Stimulated activated memory B cell treated with anti-CD40 and anti-IgM and Interleukin-4, amounts not matched to agents 10 μg/mL and 1 μg/mL and 100 μg/mL, for 72 hours (primary cell): ENCODE measurements around the gene OR4S1.
A peak's percentile ranks its signal among the peaks of the same experiment; 100 is the strongest.
"Not testable (repeated sequence)": the region's sequence is repeated elsewhere in the genome, so short reads cannot be mapped to it uniquely, and the experiment has no call there.

Source experiments
- ATAC-seq: fragments of 150-1000 bp; cut with Tn5 transposase; 2 replicates; pipeline ENCODE4 v1.10.0; 2021
- H3K27ac Mint-ChIP-seq: one replicate; pipeline ENCODE4 v1.8.0; 2022; ENCODE audit warnings: mild to moderate bottlenecking, mixed read lengths
- H3K27me3 Mint-ChIP-seq: one replicate; pipeline ENCODE4 v1.8.0; 2022; ENCODE audit warnings: mixed read lengths
- H3K36me3 Mint-ChIP-seq: one replicate; pipeline ENCODE4 v1.8.0; 2022; ENCODE audit warnings: mixed read lengths
- H3K4me1 Mint-ChIP-seq: one replicate; pipeline ENCODE4 v1.8.0; 2022; ENCODE audit warnings: mixed read lengths
- H3K4me3 Mint-ChIP-seq: one replicate; pipeline ENCODE4 v1.8.0; 2022; ENCODE audit warnings: mild to moderate bottlenecking, moderate library complexity, mixed read lengths
- H3K9me3 Mint-ChIP-seq: one replicate; pipeline ENCODE4 v1.8.0; 2022; ENCODE audit warnings: mixed read lengths

OR4S1 gene

GRCh38 chr11:48305923-48306322, at the start of gene OR4S1:
OR4S1 (plus strand) TSS chr11:48306223; CDS start chr11:48306223, 0 bp downstream.
- Mint-ChIP-seq H3K27ac (no peak within 1 kb of the TSS), H3K4me1 (no peaks in the 10 kb centered on the region), H3K27me3 (peaks cover 25% of the 10 kb centered on the region), H3K4me3 (no peak within 1 kb of the TSS), H3K36me3 (no peaks in the 10 kb centered on the region), H3K9me3 (no peaks in the 10 kb centered on the region)
- ATAC-seq = no peak

DNA sequence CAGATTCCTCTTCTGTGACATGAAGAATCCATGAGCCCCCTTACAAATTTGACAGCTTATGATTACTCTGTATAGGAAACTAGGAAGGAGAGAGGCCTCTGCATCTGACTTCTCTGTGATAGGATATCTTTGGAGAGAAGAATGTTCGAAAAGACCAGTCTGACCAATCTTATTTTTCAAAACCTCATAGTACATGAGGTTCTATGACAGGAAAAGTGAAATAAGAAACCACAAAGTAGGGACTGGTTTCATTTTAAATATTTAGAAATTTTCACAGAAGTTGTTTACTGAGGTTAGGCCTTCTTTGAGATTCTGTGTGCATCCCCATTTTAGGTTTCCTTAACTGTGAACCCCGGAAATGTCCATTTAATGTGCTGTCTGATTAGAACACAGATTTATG, 44.4 kb upstream of the OR4S1 start:
- no peaks in the 10 kb centered on the region for H3K9me3 Mint-ChIP-seq
- no peak overlapping the region for H3K4me3 Mint-ChIP-seq
- no peak for ATAC-seq
- peaks cover 7% of the 10 kb centered on the region for H3K27me3 Mint-ChIP-seq
- no peaks in the 10 kb centered on the region for H3K36me3 Mint-ChIP-seq
- no peak overlapping the region for H3K27ac Mint-ChIP-seq
- no peaks in the 10 kb centered on the region for H3K4me1 Mint-ChIP-seq

DNA sequence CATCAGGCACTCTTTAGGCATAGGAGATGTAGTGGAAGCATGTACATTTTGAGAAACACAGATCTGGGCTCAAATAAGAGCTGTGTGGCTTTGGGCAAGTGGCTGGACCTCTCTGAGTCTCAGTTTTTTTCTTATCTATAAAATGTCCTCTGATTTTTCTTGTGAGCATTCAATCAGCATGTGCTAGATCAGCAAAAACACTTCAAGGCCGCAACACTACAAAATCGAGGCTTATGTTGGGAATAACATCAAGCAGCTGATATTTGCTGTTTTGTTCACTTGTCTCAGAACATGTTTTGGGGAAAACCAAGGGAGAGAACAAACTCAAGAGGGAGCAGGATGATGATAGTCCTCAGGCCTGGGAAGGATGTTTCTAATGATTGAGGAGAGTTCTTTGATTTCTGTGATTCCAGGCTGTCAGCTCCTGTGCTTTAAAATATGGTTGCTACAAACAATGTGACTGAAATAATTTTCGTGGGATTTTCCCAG, 42.6 kb upstream of the OR4S1 start, which contains the start of gene OR4X1:
OR4X1 (plus strand) TSS at position 439 of the 489 bp plus-strand sequence; CDS start at position 439, 0 bp downstream.
- Mint-ChIP-seq H3K27me3 (no peaks in the 10 kb centered on the region), H3K36me3 (no peaks in the 10 kb centered on the region), H3K4me3 (no peak within 1 kb of the TSS), H3K4me1 (no peaks in the 10 kb centered on the region), H3K9me3 (no peaks in the 10 kb centered on the region), H3K27ac (no peak within 1 kb of the TSS)
- ATAC-seq = no peak

- no peaks in the 10 kb centered on the region for H3K9me3 Mint-ChIP-seq
- H3K27ac Mint-ChIP-seq = no peak overlapping the region
- H3K36me3 Mint-ChIP-seq = no peaks in the 10 kb centered on the region
Measured at GRCh38 chr11:48270621-48271020, 35.4 kb upstream of the OR4S1 start.

GRCh38 chr11:48272606-48273005, 33.4 kb upstream of the OR4S1 start:
- ATAC-seq = no peak
- no peaks in the 10 kb centered on the region for H3K27me3 Mint-ChIP-seq
- H3K27ac Mint-ChIP-seq = no peak overlapping the region
- no peaks in the 10 kb centered on the region for H3K9me3 Mint-ChIP-seq
- H3K36me3 Mint-ChIP-seq = no peaks in the 10 kb centered on the region
- no peak overlapping the region for H3K4me3 Mint-ChIP-seq
- no peaks in the 10 kb centered on the region for H3K4me1 Mint-ChIP-seq

More at GRCh38 chr11:48270621-48271020, 35.4 kb upstream of the OR4S1 start:
- Mint-ChIP-seq H3K4me1 (no peaks in the 10 kb centered on the region), H3K4me3 (no peak overlapping the region), H3K27me3 (no peaks in the 10 kb centered on the region)
- ATAC-seq = no peak

GRCh38 chr11:48307760-48308386, 1.9 kb downstream of the OR4S1 start:
- Mint-ChIP-seq H3K27me3 (peaks cover 25% of the 10 kb centered on the region), H3K36me3 (no peaks in the 10 kb centered on the region), H3K9me3 (no peaks in the 10 kb centered on the region), H3K4me1 (no peaks in the 10 kb centered on the region), H3K4me3 (no peak overlapping the region), H3K27ac (no peak overlapping the region)
- peak; percentile 70 for ATAC-seq

DNA sequence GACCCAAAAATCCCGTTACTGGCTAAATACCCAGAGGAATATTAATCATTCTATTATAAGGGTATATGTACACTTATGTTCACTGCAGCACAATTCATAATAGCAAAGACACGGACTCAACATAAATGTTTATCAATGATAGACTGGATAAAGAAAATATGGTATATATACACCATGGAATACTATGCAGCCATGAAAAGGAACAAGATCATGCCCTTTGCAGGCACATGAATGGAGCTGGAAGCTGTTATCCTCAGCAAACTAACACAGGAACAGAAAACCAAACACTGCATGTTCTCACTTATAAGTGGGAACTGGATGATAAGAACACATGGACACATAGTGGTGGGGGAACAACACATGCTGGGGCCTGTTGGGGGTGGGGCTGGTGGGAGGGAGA, 7.6 kb downstream of the OR4S1 start:
- ATAC-seq, H3K27ac Mint-ChIP-seq, H3K4me1 Mint-ChIP-seq, H3K27me3 Mint-ChIP-seq, H3K36me3 Mint-ChIP-seq, H3K4me3 Mint-ChIP-seq: not testable (repeated sequence)
- peaks cover 11% of the 10 kb centered on the region for H3K9me3 Mint-ChIP-seq

DNA sequence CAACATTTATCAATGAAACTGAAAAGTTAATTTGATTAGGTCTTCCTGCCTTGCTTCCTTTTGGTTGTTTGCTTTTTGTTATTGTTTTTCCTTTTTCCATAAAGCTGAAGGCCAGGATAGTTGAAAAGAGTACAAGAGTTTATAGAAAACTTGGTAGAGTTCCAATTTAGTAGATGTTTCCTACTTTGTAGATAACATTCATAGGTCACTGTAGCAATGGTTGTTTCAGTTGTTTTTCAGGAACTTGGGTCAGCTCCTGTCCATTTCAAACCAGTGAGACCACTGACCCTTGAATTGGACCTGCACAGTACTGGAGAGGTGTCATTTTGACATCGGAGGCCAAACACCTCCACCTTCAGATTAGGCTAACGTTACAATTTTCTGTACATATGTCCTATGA, 13.8 kb downstream of the OR4S1 start:
- not testable (repeated sequence) for H3K4me1 Mint-ChIP-seq
- peaks cover 18% of the 10 kb centered on the region for H3K27me3 Mint-ChIP-seq

GRCh38 chr11:48324620-48325019, 18.6 kb downstream of the OR4S1 start, which contains the start of gene OR4C3:
OR4C3 (plus strand) TSS chr11:48324920; CDS start chr11:48325022, 102 bp downstream.
- H3K36me3 Mint-ChIP-seq, H3K27ac Mint-ChIP-seq, ATAC-seq, H3K4me1 Mint-ChIP-seq, H3K4me3 Mint-ChIP-seq, H3K9me3 Mint-ChIP-seq: not testable (repeated sequence)
- peaks cover 26% of the 10 kb centered on the region for H3K27me3 Mint-ChIP-seq

More for the DNA sequence above, 13.8 kb downstream of the OR4S1 start:
- not testable (repeated sequence) for H3K27ac Mint-ChIP-seq, H3K9me3 Mint-ChIP-seq, ATAC-seq, H3K4me3 Mint-ChIP-seq, H3K36me3 Mint-ChIP-seq

- Mint-ChIP-seq H3K4me1 (no peaks in the 10 kb centered on the region), H3K27ac (no peak overlapping the region), H3K36me3 (no peaks in the 10 kb centered on the region), H3K4me3 (no peak overlapping the region), H3K27me3 (peaks cover 14% of the 10 kb centered on the region), H3K9me3 (peaks cover 2% of the 10 kb centered on the region)
- no peak for ATAC-seq
Measured at GRCh38 chr11:48341466-48341865, 35.4 kb downstream of the OR4S1 start.

GRCh38 chr11:48342505-48342904, 36.5 kb downstream of the OR4S1 start:
- H3K27me3 Mint-ChIP-seq = peaks cover 24% of the 10 kb centered on the region
- not testable (repeated sequence) for H3K27ac Mint-ChIP-seq, H3K4me3 Mint-ChIP-seq, H3K9me3 Mint-ChIP-seq, H3K36me3 Mint-ChIP-seq, ATAC-seq, H3K4me1 Mint-ChIP-seq

DNA sequence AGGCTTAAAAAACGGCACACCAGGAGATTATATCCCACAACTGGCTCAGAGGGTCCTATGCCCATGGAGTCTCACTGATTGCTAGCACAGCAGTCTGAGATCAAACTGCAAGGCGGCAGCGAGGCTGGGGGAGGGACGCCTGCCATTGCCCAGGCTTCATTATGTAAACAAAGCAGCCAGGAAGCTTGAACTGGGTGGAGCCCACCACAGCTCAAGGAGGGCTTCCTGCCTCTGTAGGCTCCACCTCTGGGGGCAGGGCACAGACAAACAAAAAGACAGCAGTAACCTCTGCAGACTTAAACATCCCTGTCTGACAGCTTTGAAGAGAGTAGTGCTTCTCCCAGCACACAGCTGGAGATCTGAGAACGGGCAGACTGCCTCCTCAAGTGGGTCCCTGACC, 40.3 kb downstream of the OR4S1 start:
- not testable (repeated sequence) for ATAC-seq, H3K27ac Mint-ChIP-seq, H3K4me1 Mint-ChIP-seq, H3K36me3 Mint-ChIP-seq, H3K9me3 Mint-ChIP-seq, H3K4me3 Mint-ChIP-seq
- H3K27me3 Mint-ChIP-seq = peaks cover 40% of the 10 kb centered on the region

GRCh38 chr11:48354013-48354412, 48.0 kb downstream of the OR4S1 start:
- Mint-ChIP-seq H3K9me3 (peaks cover 4% of the 10 kb centered on the region), H3K36me3 (no peaks in the 10 kb centered on the region), H3K27me3 (peaks cover 19% of the 10 kb centered on the region), H3K4me3 (no peak overlapping the region), H3K27ac (no peak overlapping the region), H3K4me1 (no peaks in the 10 kb centered on the region)
- no peak for ATAC-seq

DNA sequence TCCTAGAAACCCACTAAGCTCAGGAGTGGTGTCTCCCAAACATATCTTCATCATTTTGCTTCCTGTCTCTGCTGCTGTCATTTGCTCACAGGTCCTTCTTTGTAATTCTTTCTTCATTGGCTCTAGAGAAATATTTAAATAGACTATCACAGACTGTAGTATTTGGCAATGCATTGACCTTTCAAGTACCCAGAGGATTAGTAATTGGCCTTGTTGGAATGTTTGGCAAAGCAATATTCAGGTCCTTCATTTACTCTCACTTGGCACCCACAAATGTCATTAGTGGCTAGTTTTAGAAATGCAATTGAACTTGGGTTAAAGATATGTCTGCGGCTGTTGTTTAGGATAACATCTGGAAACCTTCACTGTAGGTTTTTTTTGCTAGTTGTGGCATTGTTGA, 48.7 kb downstream of the OR4S1 start:
- Mint-ChIP-seq H3K9me3 (peaks cover 4% of the 10 kb centered on the region), H3K27ac (no peak overlapping the region), H3K36me3 (no peaks in the 10 kb centered on the region), H3K4me3 (no peak overlapping the region), H3K4me1 (no peaks in the 10 kb centered on the region), H3K27me3 (peaks cover 12% of the 10 kb centered on the region)
- ATAC-seq = no peak
